Stromal cell of bone marrow (primary cell): Measurements from ENCODE around the gene VPS18.

Experiments
- DNase-seq: peaks from one replicate; pipeline ENCODE4 v3.0.0-alpha.2; 2012; ENCODE audit warnings: low read depth

The VPS18 gene

GRCh38 chr15:40937762-40938535 lies 43.7 kb downstream of the VPS18 start:
- DNase-seq: no peak

GRCh38 chr15:40938536-40938870 lies 44.3 kb downstream of the VPS18 start:
- DNase-seq: no peak

- no peak for DNase-seq
These were observed 46.1 kb downstream of the VPS18 start for GRCh38 chr15:40940296-40940801.

- no peak for DNase-seq
These were observed 46.8 kb downstream of the VPS18 start for GRCh38 chr15:40941068-40941527.

- peak; percentile 48 for DNase-seq
These were observed 47.5 kb downstream of the VPS18 start for GRCh38 chr15:40941528-40942336.

GRCh38 chr15:40942337-40942854 lies 48.1 kb downstream of the VPS18 start:
- no peak for DNase-seq

GRCh38 chr15:40942878-40943277 lies 48.6 kb downstream of the VPS18 start:
- DNase-seq: no peak

GRCh38 chr15:40943764-40944365 lies 49.6 kb downstream of the VPS18 start:
- no peak for DNase-seq

- DNase-seq: no peak
These were observed 50.5 kb downstream of the VPS18 start for GRCh38 chr15:40944510-40945296.

- DNase-seq: no peak
These were observed 54.6 kb downstream of the VPS18 start for GRCh38 chr15:40948706-40949473.

GRCh38 chr15:40949756-40950207 lies 55.5 kb downstream of the VPS18 start:
- no peak for DNase-seq

GRCh38 chr15:40951764-40952163 lies 57.5 kb downstream of the VPS18 start:
- no peak for DNase-seq

GRCh38 chr15:40952301-40952900 lies 58.2 kb downstream of the VPS18 start:
- DNase-seq: no peak

- DNase-seq: peak; percentile 85
These were observed 58.9 kb downstream of the VPS18 start, which contains the start of gene CHAC1 for GRCh38 chr15:40952901-40953712. Gene CHAC1, plus strand, starts transcription at chr15:40953471. Its CDS starts 113 bp downstream, at chr15:40953584.
